NCI-H446 (cell line): ENCODE results near the gene MYH3.

Experiments used
- DNase-seq, 2 experiments: peaks; one replicate each; lab custom pipeline; 2025; lab: John Stamatoyannopoulos, UW

MYH3 gene

DNA sequence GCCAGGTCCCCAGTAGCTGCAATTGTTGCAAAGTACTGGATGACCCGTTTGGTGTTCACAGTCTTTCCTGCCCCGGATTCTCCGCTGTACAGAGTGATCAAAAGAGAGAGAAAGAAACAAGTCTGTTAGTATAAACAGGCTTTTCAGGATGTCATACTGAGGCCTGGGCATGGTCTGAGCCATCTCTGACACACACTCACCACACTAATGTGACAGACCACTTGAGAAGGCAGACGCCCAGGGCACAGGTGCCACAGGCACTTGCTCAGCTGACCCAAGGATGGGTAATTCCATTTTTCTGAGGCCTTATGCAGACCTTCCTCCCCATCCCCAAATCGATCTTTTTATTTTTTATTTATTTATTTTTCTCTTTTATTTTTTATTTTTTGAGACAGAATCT is 7.5 kb downstream of the MYH3 start:
- DNase-seq: no peak

DNA sequence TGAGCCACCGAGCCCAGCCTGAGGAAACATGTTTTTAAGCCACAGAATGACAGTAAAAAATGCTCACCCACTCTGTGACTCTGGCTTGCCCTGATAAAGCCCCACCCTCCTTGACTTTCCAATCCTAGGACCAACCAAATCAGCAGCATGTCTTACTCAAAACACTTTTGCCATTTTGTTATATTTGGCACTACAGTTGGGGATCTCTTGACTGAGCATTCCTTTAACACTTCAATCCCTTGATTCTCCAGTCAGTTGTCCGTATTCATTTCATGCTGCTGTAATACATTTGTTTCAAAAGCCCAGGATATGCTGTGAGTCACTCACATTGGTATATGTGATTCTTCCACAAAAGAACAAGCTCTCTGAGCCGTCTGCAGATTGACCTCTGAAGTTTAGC is 8.2 kb downstream of the MYH3 start:
- no peak for DNase-seq

- no peak for DNase-seq
These were observed 8.7 kb downstream of the MYH3 start for GRCh38 chr17:10648381-10648780.

DNA sequence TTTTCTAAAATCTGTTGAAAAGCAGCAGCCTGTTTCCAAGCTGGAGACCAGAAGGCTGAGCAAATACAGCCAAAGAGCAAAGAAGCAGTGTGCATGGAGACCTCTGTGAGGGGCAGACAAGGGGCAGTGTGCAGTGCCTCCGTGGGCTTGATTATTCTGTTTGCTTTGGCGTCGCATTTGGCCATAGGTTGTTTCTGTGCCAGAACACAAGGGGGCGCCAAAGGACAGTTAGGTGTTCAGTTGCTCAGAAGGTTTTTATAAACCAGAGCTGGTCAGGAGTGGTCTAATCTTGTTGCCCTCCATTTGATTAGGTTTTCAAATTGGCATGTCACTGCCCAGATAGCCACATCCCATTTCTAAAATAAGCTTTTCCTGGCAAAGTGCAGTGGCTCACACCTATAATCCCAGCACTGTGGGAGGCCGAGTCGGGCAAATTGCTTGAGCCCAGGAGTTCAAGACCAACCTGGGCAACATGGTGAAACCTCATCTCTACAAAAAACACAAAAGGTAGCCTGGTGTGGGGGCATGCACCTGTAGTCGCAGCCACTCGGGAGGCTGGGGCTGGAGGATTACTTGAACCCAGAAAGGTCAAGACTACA is 10.6 kb downstream of the MYH3 start:
- peak; percentile 4 to 62 for DNase-seq

DNA sequence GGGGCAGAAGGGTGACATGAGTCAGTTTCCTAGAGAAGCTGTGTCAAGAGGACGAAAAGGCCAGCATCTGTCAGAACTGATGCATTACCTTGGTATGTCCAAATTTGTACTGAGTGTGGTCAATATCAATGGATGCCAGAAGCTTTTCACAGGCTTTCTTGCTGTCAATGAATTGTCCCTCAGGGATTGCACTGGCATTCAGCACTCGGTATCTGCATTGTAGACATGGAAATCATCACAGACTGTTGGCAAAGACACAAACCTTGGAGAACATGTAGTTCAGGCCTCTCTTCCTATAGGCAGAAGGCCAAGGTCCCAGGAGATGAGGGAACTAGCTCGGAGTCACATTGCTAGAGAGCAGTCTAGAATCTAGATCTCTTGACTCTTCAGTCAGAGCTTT is 16.6 kb downstream of the MYH3 start:
- no peak for DNase-seq

- no peak for DNase-seq
These were observed 19.0 kb downstream of the MYH3 start for GRCh38 chr17:10638151-10638550.

- DNase-seq: no peak
These were observed 21.8 kb downstream of the MYH3 start for GRCh38 chr17:10635290-10635689.

DNA sequence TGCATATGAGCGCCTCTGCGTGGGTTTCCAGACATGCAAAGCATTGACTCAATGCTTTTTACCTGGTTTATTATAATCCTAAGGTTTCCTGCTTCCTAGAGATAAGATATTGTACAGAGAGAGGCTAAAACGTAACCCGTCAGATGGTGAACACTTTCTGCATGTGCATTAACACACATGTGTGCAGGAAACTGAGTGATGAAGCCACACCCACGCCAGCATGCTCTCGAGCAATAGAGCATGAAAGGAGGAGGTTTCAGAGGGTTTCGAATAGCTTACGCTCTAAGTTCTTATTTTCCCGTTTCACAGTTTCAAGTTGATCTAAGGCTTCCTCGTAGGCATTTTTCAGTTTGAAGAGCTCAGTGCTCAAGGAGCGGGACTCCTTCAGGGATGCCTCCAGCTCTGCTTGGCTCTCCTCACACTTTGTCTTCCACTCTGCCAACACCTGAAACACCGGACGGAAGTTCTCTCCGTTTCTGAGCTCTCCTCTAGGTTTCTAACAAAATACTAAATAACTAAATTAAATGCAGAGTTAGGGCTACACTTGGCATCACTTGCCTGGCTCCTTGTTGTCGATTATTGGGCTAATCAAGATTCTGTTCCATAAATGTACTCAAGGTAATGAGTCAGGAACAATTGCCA is 23.2 kb downstream of the MYH3 start:
- no peak for DNase-seq

- no peak for DNase-seq
These were observed 25.4 kb downstream of the MYH3 start for GRCh38 chr17:10631701-10632100.

DNA sequence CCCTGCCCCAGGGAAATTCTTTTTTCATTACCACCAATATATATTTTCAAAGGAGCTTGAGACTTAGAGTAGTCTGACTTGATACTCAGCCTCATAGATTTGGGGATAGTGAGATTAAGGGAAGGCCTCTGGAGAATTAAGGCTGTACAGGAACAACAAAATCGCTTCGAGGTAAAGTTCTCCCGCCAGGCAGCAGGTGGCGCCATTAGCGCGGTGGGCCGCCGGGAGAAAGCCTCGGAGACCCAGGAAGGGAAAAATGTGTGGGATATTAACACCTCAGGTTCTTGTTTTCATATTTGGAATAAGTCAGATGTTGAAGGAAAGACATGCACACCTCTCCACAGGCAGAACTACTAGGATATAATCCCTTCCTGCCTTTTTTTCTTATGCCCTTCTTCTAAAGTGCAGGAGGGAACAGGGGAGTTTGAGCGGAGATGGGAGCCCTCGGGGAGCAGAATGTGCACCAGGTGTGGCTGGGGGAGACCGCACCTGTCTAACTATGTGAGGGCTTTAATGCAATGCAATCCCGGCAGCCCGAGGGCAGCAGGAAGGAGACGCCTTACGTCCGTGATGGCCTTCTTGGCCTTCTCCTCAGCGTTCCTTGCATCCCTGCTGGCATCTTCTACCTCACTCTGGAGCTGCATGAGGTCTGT is 25.9 kb downstream of the MYH3 start:
- peak in 1 of 2 experiments; percentile 40 for DNase-seq

- DNase-seq: no peak
These were observed 27.4 kb downstream of the MYH3 start for GRCh38 chr17:10629706-10630105.

- DNase-seq: no peak
These were observed 28.4 kb downstream of the MYH3 start for GRCh38 chr17:10628756-10629155.

GRCh38 chr17:10626390-10626789 is 30.7 kb downstream of the MYH3 start:
- DNase-seq: no peak

GRCh38 chr17:10624969-10625368 is 32.1 kb downstream of the MYH3 start:
- no peak for DNase-seq

DNA sequence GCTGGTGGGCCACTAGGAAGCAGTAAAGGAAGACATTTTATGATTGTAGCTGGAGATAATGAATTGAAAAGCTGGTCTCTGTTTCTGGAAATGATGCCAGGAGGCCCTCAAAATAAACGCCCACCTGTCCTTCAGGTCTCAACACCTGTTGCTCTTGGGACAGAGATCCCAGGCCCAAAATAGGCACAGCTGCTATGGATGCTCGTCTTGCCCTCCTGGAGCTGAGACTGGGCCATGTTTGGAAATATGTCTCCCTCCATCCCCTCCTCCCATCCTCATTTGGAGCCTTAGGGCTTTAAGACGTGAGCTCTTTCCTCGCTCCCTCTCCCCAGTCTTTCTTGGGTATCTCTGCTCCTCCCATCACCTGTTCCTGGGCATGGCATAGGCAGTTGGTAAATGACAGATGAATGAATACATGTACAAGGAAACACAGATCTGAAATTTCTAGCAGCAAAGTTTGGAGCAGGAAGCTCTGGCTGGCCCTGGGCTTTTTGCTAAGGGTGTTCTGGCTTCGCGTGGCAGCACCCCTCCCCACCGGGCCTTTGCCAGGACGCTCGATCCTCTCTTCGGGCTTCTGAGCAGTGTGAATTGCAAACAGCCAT is 33.3 kb downstream of the MYH3 start:
- DNase-seq: no peak

- no peak for DNase-seq
These were observed 34.3 kb downstream of the MYH3 start for GRCh38 chr17:10622617-10623485.

DNA sequence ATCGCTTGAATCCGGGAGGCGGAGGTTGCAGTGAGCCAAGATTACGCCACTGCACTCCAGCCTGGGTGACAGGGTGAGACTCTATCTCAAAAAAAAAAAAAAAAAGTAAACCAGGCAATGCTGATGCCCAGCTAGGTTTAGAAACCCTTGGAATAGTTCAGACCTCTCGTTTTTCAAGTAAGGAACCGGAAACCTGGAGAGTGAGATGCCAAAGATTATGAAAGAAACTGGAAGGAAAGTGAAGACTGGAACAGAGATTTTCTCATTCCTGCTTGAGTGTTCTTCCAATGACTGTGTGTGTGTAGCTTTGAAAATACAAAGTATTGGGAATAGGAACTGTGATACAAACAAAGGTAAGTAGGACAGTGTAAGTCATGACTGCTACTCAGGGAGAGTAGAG is 35.7 kb downstream of the MYH3 start:
- no peak for DNase-seq

DNA sequence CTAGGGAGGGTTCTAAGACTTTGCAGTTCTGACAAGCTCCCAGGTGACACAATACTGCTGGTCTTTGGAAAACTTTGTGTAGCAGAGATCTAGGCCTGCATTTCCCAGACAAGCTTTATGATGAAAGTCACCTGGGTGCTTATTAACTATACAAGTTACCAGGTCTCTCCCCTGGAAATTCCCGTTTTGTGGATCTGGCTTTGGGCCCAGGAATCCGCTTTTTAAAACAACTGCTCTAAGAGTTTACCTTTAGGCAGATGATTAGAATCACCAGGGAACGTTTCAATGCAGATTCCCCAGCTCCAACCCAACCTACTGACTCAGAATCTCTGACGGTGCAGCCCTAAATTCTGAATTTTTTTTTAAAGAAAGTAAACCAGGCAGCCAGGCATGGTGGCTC is 36.3 kb downstream of the MYH3 start:
- no peak for DNase-seq

GRCh38 chr17:10618202-10618635 is 38.9 kb downstream of the MYH3 start:
- DNase-seq: peak in 1 of 2 experiments; percentile 64

DNA sequence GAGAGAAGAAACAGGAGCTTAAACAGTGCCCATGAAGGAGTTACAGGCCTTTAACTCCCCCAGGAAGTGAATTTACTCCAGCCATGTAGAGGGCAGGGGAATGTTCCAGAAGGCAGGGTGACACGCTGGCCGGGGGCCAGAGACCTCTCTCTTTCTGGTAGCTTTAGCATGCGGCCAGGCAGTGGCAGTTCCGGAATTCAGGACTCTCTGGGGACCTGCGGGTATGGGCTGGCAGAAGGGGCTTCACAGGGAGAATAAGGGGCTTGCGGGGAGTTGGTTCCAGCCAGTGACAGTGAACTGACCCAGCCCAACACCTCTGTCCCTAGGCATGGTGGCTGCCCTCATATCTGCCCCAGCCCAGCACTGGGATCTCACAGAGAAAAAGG is 40.0 kb downstream of the MYH3 start:
- no peak for DNase-seq

DNA sequence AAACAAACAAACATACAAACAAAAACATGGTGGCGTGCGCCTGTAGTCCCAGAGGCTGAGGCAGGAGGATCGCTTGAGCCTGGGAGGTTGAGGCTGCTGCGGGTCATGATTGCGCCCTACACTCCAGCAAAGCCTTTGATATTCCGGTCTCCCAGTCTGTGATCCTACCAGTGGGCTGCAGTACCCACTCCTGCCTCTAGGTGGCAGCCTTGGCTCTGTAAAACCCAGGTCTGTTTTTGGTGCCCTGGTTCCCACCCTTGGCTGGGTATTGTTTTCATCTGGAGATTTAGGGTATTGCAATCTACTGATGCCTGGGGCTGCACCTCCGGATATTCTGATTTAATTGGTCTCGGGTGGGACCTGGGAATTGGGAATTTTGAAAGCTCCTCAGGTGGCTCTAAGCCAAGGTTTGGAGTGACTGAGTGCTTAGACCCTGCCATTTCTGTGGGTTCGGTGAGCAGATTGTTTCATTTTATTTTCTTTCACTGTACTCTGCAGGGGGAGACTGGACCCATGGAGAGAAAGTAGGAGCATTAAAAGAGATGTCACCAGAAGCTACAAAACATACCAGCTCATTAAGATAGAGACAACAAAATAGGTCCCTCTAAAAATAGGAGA is 40.5 kb downstream of the MYH3 start:
- peak; percentile 42 to 66 for DNase-seq
